ENCODE results near the gene CFAP46. TPM values are rescaled to one million over a fixed set of nuclear protein-coding genes. Genes with fewer than 3 reads are reported as not detected.
"Not testable (repeated sequence)": the region's sequence is repeated elsewhere in the genome, so short reads cannot be mapped to it uniquely, and the experiment has no call there.

CFAP46 gene
- total RNA-seq, 1 donor: under 0.01 TPM

- no peak for DNase-seq (ENCODE audit: low read depth in 2 of 3, low spot score in 2 of 3)
Observed at GRCh38 chr10:132850896-132851295, 91.5 kb downstream of the CFAP46 start.

GRCh38 chr10:132850246-132850645 is 92.1 kb downstream of the CFAP46 start:
- no peak for DNase-seq (ENCODE audit: low read depth in 2 of 3, low spot score in 2 of 3)

- no peak for DNase-seq (ENCODE audit: low read depth in 2 of 3, low spot score in 2 of 3)
Observed at GRCh38 chr10:132849546-132850031, 92.8 kb downstream of the CFAP46 start.

- DNase-seq (ENCODE audit: low read depth in 2 of 3, low spot score in 2 of 3): no peak
Observed at GRCh38 chr10:132848951-132849545, 93.3 kb downstream of the CFAP46 start.

GRCh38 chr10:132848291-132848701 is 94.1 kb downstream of the CFAP46 start:
- peak in 1 of 3 donors; percentile 48 for DNase-seq (ENCODE audit: low read depth in 2 of 3, low spot score in 2 of 3)

GRCh38 chr10:132847856-132848255 is 94.5 kb downstream of the CFAP46 start:
- no peak for DNase-seq (ENCODE audit: low read depth in 2 of 3, low spot score in 2 of 3)

GRCh38 chr10:132847416-132847777 is 95.0 kb downstream of the CFAP46 start:
- no peak for DNase-seq (ENCODE audit: low read depth in 2 of 3, low spot score in 2 of 3)

- DNase-seq (ENCODE audit: low read depth in 2 of 3, low spot score in 2 of 3): no peak
Observed at GRCh38 chr10:132846631-132847415, 95.5 kb downstream of the CFAP46 start.

GRCh38 chr10:132845780-132846595 is 96.4 kb downstream of the CFAP46 start:
- no peak for DNase-seq (ENCODE audit: low read depth in 2 of 3, low spot score in 2 of 3)

GRCh38 chr10:132845041-132845551 is 97.3 kb downstream of the CFAP46 start:
- no peak for DNase-seq (ENCODE audit: low read depth in 2 of 3, low spot score in 2 of 3)

- no peak for DNase-seq (ENCODE audit: low read depth in 2 of 3, low spot score in 2 of 3)
Observed at GRCh38 chr10:132844069-132844809, 98.1 kb downstream of the CFAP46 start.

GRCh38 chr10:132843276-132843675 is 99.1 kb downstream of the CFAP46 start:
- DNase-seq (ENCODE audit: low read depth in 2 of 3, low spot score in 2 of 3): not testable (repeated sequence)

- no peak for DNase-seq (ENCODE audit: low read depth in 2 of 3, low spot score in 2 of 3)
Observed at GRCh38 chr10:132842397-132842796, 100.0 kb downstream of the CFAP46 start.

GRCh38 chr10:132841615-132841975 is 100.8 kb downstream of the CFAP46 start:
- DNase-seq (ENCODE audit: low read depth in 2 of 3, low spot score in 2 of 3): no peak

- no peak for DNase-seq (ENCODE audit: low read depth in 2 of 3, low spot score in 2 of 3)
Observed at GRCh38 chr10:132840698-132841614, 101.4 kb downstream of the CFAP46 start.

- no peak for DNase-seq (ENCODE audit: low read depth in 2 of 3, low spot score in 2 of 3)
Observed at GRCh38 chr10:132839061-132839460, 103.3 kb downstream of the CFAP46 start.

GRCh38 chr10:132838346-132838970 is 103.9 kb downstream of the CFAP46 start:
- DNase-seq (ENCODE audit: low read depth in 2 of 3, low spot score in 2 of 3): no peak

- no peak for DNase-seq (ENCODE audit: low read depth in 2 of 3, low spot score in 2 of 3)
Observed at GRCh38 chr10:132837905-132838304, 104.5 kb downstream of the CFAP46 start.
